ENCODE measurements around the gene CETP.
"Not testable (repeated sequence)": the region's sequence is repeated elsewhere in the genome, so short reads cannot be mapped to it uniquely, and the experiment has no call there.

CETP gene

GRCh38 chr16:57001026-57001679 lies 39.4 kb downstream of the CETP start:
- no peak for DNase-seq

GRCh38 chr16:57003439-57004386 lies 42.0 kb downstream of the CETP start:
- DNase-seq: no peak

GRCh38 chr16:57004387-57005250 lies 42.9 kb downstream of the CETP start:
- no peak for DNase-seq

GRCh38 chr16:57005597-57005996 lies 43.8 kb downstream of the CETP start:
- not testable (repeated sequence) for DNase-seq

GRCh38 chr16:57007050-57007449 lies 45.3 kb downstream of the CETP start:
- no peak for DNase-seq

- no peak for DNase-seq
These were observed 45.8 kb downstream of the CETP start for GRCh38 chr16:57007530-57007929.

GRCh38 chr16:57008440-57008839 lies 46.7 kb downstream of the CETP start:
- no peak for DNase-seq

GRCh38 chr16:57009643-57010170 lies 48.0 kb downstream of the CETP start:
- DNase-seq: no peak

GRCh38 chr16:57012353-57012752 lies 50.6 kb downstream of the CETP start:
- DNase-seq: no peak

GRCh38 chr16:57013229-57013628 lies 51.5 kb downstream of the CETP start:
- DNase-seq: no peak

- DNase-seq: no peak
These were observed 52.2 kb downstream of the CETP start for GRCh38 chr16:57013902-57014301.

- no peak for DNase-seq
These were observed 54.6 kb downstream of the CETP start for GRCh38 chr16:57016301-57016700.

GRCh38 chr16:57016831-57017230 lies 55.1 kb downstream of the CETP start:
- DNase-seq: no peak

GRCh38 chr16:57017251-57017650 lies 55.5 kb downstream of the CETP start:
- DNase-seq: no peak

GRCh38 chr16:57019746-57020145 lies 58.0 kb downstream of the CETP start:
- DNase-seq: no peak

- no peak for DNase-seq
These were observed 58.9 kb downstream of the CETP start for GRCh38 chr16:57020651-57021050.

- no peak for DNase-seq
These were observed 60.0 kb downstream of the CETP start for GRCh38 chr16:57021757-57022156.

GRCh38 chr16:57022445-57022844 lies 60.7 kb downstream of the CETP start:
- DNase-seq: no peak

- DNase-seq: no peak
These were observed 61.9 kb downstream of the CETP start for GRCh38 chr16:57023541-57024249.

- DNase-seq: no peak
These were observed 63.3 kb downstream of the CETP start for GRCh38 chr16:57024894-57025680.

Data from cortex of kidney (tissue), 1 donor.